HL-60/S4 (cell line): ENCODE data around the gene SSC5D.
"Not testable (repeated sequence)": the region's sequence is repeated elsewhere in the genome, so short reads cannot be mapped to it uniquely, and the experiment has no call there.

Experiments used
- in situ Hi-C: fragments of 300-500 bp; cut with MboI; formaldehyde crosslinking; loops from 2 replicates; pipeline ENCODE4 v1.14.3; 2022; ENCODE audit warnings: low sequenced_read_pairs

Gene SSC5D

GRCh38 chr19:55487924-55488687 is at the start of gene SSC5D:
TSS of gene SSC5D (plus strand) at chr19:55488436. CDS start at chr19:55488590, 154 bp downstream.
- in situ Hi-C loops: no loop called here

- in situ Hi-C loops: no loop called here
These were observed 49.2 kb upstream of the SSC5D start for GRCh38 chr19:55439052-55439451.

- in situ Hi-C loops: no loop called here
These were observed 47.7 kb upstream of the SSC5D start for GRCh38 chr19:55440411-55441105.

- in situ Hi-C loops: no loop called here
These were observed 46.9 kb upstream of the SSC5D start for GRCh38 chr19:55441319-55441691.

- in situ Hi-C loops: no loop called here
These were observed 46.4 kb upstream of the SSC5D start for GRCh38 chr19:55441692-55442321.

DNA sequence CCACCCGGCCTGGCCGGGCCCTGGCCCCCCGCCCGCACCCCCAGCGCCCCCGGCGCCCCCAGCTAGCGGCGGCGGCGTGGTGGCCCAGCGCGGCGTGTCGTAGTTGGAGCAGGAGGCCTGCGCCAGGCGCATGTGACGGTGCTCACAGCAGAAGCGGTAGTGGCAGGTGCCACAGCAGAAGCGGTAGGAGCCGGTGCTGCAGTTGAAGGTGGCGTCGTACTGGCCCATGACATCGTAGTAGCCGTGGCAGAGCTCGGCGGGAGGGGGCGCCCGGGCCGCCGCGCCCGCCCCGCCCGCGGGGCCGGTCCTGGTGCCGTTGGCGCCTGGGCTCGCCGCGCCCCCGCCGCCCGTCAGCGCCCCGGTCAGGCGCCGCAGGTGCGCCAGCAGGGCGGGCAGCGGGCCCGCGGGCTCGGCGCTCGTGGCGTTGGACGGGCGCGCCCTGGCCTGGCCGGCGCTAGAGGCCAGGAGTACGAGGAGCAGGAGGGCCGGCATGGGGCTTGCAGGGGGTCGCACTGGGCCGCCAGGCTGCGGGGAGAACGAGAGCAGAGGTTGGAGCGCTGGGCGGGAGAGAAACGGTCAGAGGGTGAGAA is 45.8 kb upstream of the SSC5D start:
- in situ Hi-C loops: no loop called here

DNA sequence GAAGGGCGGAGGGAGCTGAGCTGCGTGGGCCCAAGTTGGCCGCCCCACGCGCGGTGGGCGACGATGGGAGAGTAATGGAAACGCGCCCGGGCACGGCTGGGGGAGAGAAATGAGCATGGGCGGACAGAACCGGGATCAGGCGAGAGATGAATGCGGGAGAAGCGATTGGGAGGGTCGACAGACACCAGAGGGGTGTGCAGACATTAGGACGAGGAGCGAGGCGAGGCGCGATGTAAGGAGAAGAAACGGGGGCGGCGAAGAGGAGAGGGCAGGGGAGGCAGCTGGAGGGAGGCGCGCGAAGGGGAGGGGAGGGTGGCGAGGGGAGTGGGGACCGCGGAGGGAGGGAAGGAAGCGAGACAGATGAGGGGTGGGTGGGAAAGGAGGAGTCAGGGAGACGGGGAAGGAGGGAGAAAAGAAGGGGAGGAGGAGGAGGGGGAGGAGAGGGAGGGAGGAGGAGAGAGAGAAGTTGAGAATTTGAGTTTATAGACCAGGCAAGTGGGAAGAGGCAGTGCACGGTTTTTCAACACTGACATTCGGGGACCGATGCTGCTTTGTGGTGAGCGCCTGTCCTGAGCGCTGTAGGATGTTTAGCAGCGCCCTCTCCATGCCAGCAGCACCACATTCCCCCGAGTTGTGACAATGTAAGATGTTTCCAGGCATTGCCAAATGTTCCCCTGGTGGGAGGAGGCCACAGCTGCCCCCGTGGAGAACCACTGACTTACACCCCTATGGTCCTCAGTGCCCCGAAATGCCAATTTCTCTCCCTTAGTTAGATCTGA is 45.0 kb upstream of the SSC5D start, which contains the start of gene SHISA7:
Gene SHISA7, minus strand, starts transcription at position 256 of the 779 bp plus-strand sequence. CDS start 437 bp downstream, outside the sequence.
- in situ Hi-C loops: no loop called here

DNA sequence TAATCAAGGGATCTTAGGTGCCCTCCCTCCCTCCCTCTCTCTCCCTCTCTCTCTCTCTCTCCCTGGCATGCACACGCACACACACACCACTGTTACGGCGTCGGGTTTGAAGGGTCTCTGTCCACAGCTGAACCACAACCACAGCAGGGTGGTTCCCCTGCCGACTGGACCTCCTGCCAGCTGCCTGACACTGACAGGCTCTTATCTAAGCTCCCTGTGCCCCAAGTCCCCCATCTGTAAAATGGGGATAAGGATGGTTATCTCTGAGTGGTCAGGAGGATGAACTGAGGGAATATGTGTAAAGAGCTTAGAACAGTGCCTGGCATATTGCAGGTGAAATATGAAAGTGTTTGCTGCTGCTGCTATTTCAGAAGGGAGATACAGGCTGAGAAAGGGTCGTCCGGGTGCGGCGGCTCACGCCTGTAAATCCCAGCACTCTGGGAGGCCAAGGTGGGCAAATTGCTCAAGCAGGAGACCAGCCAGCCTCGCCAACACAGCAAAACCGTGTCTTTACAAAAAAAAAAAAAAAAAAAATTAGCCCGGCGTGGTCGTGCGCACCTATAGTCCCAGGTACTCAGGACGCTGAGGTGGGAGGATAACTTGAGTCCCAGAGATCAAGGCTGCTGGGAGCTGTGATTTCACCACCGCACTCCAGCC is 44.3 kb upstream of the SSC5D start:
- in situ Hi-C loops: no loop called here

DNA sequence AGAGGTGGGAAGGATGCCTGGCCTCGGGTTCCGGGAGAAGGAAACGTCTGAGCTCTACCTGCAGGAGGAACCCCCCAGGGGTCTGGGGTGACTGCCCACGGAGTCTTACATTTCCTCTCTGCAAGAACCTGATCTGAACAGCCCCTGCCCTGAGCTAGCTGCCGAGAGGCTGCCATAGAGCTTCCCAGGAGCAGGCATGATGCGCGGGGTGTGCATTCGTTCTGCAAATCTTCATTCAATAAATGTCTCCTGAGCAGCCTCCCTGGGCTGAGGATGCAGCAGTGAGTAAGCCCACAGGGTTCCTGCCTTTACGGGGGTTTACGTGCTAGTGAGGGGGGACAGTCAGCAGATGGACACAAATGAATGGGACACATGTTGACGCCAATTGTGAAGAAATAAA is 43.6 kb upstream of the SSC5D start:
- in situ Hi-C loops: no loop called here

GRCh38 chr19:55446060-55446459 is 42.2 kb upstream of the SSC5D start:
- in situ Hi-C loops: no loop called here

DNA sequence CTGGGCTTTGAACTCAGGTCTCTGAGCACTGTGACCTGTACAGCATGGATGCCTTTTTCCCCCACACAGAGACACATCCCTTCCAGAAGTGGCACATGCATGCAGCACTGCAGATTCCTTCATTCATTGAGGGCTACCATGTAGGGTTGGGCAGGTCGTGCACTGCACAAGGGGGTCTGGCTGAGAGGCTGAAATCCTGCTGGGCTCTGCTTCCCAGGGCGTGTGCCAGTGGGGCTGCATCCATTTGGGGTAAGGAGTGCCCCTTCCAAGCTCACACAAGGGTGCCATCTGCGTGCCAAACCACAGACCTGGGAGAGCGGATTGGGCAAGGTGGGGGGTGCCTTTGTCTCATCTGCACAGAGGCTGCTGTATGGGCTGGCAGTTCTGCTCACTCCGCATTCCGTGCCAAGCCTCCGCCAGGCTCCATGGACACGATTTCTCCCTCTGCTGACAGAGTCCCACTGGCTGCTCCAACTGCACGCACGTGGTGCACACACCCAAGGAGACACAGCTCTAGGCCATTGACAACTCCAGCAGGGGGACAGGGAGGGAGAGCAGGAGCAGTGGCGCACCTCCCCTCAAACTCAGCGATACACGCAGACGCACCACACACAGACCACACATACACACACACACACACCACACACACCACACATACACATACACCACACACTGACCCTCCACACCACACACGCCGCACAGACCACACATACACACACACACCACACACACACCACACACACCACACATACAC is 40.6 kb upstream of the SSC5D start:
- in situ Hi-C loops: no loop called here

GRCh38 chr19:55448175-55448490 is 40.1 kb upstream of the SSC5D start:
- in situ Hi-C loops: not testable (repeated sequence)

DNA sequence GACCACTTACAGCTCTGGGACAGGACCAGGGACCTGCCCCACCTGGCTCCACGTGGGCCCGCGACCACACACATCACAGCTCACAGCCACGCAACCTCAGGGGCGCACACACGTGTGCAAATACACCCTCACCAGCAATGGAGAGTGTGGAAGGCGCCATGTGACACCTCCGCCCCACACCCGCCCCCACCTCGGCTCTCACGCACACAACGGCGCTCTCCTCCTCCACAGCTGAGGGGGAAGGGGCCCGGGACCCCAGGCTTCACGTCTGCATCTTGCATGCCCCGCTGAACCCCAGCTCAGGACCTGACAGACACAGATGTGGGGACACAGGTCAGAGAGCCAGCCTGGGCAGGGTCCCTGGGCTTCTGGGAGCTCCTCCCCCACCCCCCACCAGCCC is 38.8 kb upstream of the SSC5D start:
- in situ Hi-C loops: no loop called here

DNA sequence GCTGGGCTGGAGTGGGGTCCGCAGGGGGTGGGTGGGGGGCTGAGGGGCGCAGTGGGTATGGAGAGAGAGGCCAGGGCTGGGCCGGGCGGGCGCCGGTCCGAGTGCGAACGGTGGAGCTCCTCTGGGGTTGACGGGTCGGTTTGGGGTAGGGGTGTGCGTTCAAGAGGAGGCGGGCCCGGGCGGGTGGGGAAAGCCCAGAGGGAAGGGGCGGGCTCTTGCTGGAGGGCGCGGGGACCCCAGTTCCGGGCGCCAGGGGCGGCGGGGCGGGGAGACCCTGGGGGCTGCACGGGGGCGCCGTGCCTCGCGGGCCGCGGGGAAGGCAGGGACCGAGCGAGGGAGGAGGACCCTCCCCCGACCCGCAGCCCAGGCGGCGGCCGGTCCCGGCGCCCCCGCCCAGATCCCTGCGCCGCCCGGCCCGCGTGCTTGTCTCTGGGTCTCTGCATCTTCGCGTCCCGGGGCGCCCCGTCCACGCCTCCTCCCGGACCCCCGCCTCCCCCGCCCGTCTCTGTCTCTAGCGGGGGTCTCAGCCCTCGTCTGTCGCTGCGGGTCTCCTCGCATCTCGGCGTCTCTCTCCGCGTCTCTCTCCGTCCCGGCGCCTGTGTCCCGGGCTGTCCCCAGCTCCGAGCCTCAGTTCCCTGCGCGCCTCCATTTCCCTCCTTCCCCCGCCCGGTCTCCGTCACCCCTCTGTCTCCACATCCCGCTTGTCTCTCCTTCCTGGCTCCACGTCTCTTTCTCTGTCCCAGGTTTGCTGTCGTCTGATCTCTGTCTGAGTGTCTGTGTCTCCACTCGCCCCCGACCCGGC is 36.9 kb upstream of the SSC5D start:
- in situ Hi-C loops: no loop called here

DNA sequence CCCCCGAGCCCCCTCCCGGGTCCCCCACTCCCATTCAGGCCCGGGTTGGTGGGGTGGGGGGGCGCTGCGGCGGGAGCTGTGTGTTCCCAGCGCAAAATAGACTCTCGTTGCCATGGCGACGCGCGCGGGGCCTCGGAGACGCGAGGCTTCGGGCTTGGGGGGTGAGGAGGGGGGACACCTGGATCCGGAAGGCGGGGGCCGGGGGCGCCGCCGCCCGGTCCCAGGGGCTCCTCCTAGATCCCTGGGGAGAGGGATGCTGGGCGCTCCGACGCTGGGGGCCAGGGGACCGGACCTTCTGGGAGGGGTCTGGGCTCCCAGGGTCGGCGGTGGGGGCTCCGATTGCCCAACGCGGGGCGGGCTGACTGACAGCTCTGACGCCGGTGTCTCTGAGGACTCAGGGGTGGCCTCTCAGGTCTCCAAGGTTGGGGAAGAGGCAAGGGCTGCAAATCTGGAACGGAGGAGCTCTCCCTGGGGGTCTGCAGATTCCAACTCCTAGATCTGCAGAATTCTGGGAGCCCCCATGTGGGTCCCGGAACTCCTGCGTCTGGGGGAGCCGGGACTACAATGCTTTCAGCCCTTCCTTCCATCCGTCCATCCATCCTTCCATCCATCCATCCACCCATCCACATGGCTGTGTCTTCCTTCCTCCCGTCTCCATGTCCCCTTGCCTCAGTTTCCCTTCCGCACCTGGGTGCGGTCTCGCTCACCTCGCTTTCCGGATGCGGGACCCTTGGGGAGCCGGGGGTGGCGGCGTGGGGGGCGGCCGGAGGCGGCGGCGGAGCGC is 36.1 kb upstream of the SSC5D start:
- in situ Hi-C loops: no loop called here

DNA sequence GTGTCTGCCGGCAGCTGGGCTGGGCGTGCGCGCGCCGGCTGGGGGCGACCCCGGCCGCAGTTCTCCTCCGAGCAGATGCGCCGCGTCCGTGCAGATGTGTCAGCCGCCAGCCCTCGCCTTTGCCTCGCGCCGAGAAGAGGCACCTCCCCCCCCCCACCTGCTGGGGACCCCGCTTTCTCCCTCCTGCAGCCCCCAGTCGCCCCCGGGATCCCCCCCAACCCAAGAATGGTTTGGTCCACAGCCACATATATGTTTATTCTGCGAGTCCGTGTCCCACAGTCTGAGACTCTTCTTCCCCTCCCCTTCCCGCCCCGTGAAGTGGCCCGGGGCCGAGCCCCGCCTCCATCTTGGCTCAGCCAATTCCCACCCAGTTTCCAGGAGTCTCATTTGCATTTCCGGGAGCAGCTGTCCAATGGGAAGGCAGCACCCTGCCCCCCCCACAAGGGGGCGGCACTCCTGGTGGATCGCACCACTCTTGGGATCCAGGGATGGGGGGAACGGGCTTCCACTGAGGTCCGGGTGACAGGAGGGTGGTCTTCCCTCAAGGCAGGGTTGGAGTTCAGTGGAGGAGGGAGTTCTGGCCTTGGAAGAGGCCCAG is 35.4 kb upstream of the SSC5D start:
- in situ Hi-C loops: no loop called here

DNA sequence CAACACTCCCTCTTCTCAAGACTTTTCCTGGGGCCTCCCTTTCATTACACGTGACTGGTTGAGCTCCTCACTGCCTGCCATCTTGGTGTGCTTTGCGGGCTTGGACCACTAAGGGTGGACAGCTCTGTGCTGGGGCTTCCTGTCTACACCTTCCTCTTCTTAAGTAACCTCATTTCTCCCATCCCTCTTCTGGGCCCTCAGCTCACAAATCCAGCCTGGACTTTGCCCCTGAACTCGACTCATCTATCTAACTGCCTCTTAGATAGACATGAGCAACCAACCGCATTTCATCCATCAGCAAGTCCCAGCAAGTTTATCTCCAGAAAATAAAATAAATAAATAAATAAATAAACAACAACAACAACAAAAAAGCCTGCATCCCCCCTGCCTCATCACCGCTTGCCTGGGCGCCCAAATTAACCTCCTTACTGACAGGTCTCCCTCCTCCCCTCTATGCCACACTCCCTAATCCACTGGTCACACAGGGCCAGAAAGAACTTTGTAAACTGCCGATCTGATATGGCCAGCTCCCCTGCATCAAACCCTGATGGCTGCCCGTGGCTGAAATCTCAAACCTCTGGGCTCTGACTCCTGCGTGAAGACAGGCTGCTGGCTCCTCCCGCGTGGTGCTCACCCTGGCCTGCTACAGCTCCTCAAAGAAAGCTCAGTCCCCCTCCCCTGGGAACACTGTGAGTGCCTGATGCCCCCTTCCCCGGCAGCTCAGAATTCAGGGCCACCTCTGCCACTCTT is 34.5 kb upstream of the SSC5D start:
- in situ Hi-C loops: no loop called here
